HS-27A (cell line): Measurements from ENCODE around the gene TM7SF2.

ENCODE experiments used
- DNase-seq: peaks from one replicate; pipeline ENCODE4 v3.0.0-alpha.2; 2012; ENCODE audit warnings: low read depth, missing footprints

Gene TM7SF2

DNA sequence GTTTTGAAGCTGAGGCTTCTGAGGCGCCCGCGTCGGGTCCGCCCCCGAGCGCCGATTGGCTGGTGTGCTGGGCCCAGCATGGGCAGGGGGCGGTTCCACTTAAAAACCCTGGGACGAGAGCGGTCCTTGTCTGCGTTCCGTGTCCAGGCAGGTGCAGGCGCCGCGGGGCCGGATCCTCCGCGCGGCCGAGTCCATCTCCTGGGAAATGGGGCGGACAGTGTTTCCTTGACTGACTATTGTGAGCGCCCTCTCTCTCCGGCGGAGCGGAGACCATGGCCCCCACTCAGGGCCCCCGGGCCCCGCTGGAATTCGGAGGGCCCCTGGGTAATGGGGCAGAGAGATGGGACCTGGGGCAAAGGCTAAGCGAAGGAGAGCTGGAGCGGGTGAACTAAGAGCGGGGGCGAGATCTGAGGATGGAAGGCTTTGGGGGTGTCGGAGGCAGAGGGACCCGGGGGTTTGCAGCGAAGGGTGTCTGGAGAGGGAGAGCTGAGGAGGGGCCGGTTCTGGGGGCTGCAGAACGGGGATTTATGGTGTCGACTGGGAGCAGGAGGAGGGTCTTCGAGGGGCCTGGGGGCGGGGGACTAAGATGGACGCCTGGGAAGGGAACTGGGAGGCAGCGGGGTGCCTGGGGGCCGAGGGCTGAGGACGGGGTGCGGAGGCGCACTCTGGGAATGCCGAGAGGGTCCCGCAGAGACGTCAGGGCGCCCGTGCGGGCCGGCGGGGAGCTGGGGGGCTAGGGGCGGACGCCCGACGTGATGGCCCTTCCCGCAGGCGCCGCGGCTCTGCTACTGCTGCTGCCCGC, at the start of gene TM7SF2:
Gene TM7SF2 (plus strand): TSS at position 129 of the 802 bp plus-strand sequence. CDS start 144 bp downstream, at position 273.
- no peak for DNase-seq

DNA sequence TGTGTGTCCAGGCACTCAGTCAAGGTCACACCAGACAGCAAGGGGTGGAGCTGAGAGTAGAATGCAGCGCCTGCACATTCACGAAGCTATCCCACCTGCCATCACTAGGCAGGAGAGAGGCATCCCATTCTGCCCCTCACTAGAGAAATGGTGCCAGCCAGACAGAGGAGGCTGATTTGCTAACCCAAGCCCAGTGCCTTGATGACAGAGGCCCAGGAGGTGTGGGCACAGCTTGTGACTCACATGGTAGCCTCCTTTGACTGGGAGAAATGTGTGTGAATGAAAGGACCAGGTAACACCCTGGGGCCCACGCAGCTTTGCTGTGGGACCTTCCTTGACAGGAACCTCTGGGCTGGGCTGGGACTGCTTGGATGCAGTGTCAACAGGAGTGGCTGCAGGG, 48.1 kb upstream of the TM7SF2 start:
- DNase-seq, result no peak

DNA sequence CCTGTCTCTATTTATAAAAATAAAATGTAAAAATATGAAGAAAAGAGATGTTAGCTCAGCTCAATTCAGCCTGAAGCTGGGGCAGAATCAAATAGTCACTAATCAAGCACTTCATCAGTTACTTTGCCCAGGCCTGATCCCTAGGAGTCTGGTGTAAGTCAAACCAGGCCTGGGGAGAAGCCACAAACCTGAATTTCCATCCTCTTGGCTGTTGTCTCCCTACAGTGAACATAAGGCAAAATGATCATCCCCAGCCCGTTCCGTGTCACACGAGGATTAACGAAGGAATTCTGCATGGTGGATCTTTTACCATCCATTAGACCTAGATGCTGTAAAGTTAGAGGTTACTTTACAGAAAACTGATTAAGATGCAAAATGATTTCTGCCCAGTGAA, 46.8 kb upstream of the TM7SF2 start:
- no peak for DNase-seq

DNA sequence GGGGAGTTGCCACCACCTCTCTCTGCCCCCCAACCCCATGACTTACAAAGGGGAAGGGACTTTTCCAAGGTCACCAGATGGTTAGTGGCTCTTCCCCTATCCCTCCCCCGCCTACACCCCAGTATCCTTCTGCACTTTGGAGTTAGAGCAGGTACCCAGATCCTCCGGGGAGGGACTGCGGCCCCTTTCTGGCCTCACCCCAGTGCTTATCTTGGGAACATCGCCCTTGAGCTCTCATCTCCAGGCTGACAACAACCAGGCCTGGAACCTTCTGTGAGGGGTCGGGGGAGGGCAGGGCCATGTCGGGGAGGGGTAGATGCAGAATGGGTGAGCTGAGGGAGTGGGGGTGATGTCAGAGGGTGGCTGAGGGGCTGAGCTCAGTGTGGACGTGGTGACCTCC, 45.8 kb upstream of the TM7SF2 start:
- no peak for DNase-seq

DNA sequence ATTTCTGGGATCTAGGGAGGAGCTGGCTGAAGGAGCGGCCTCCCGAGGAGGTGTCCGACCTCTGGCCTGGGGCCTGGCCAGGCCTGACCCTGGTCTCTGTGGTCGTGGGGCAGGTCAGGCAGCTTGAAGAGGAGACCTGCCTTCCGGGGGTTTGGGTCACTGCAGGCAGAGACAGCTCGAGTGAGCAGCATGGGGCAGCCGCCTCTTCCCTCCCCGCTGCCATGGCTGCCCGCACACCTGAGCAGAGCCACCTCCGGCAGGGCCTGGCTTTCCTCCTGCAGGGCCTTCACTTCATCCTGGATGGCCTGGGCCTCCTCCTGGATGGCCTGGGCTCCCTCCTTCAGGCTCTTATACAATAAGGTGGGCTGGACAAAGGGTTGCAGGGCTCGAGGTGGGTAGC, 45.4 kb upstream of the TM7SF2 start:
- DNase-seq, result no peak

DNA sequence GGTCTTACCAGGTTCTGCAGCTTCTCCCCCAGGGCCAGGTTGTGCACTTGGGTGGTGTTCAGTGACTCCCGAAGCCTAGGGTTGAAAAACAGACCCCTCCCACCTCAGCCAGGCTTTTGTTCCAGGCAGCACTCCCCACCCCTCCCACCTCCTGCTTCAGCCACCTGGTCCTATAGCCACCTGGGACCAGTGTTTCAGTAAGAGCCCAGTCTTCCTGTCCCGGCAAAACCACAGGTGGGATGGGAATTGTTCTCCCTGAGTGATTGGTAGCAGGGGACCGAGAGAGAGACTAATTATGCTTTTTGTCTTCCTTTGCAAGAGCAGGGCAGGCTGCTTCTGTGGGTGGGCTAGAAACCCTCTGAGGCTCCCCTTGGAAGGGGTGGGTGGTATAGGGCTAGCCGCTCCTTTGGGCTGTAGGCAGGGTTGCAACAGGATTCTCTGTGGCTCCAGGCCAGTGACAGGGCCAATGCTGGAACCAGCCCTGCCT, 44.8 kb upstream of the TM7SF2 start:
- no peak for DNase-seq

DNA sequence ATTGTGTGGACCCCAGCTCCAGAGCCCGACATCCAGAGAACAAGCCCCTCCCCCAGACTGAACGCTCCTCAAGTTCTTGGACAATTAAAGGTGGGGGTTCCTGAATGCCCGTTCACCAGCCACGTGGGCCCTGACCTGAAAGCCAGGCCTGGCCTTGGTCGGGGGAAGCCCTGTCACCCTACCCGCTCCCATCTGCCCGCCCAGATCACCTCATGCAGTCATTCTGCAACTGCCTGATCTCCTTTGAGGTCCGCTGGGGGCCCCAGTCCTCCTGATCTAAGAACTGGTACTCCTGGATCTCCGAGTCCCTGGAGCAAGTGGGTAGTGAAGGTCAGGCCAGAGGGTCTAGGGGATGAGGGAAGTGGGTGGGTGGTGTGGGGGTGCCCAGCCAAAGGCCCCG, 44.2 kb upstream of the TM7SF2 start:
- DNase-seq, result no peak

DNA sequence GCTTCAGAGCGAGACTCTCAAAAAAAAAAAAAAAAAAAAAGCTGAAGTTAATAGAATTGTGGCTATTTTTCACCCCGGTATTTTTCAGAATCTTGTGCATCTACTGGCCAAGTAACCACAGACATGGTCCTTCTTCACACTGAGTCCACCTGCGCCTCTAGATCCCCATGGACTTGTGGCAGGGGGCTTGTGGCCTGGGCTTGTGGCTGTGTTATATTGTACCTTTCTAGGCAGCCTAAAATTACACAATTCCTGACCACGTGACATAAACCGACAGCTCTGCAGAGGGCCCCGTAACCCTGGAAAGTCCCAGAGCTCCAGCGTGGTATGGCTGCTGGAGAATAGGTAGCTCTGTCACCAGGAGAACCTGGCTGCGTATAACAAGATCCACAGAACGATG, 42.5 kb upstream of the TM7SF2 start:
- no peak for DNase-seq

DNA sequence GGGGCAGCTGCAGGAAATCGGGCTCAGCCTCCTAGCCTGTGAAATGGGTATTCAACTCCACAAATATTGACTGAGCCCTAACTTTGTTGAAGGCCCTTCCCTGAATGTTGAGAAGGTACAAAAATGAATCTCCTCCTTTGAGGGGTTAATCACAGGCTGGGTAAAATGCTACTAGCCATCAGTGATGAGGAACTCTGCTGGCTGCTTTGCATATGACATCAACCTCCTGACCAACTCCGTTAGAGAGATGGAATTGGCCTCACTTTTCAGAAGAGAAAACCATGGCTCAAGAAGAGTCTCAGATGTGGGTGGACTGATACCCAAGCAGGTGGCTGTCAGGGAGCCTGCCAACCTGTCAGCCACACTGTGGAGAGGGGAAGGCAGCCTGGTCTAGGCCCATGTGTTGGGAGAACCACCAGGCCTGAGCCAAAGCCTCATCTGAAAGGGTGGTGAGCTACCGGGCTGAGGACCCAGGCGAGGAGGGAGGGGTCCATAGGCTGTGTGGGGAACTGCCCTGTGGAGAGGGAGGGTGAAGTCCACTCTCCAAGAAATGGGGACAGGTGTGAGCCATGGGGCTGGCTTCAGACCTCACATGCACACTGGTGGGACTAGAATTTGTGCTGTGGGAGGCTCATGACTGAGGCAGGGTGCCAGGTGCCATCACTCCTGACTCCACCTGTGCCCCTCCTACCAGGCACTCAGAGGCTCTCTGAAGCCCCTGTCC, 39.6 kb upstream of the TM7SF2 start:
- DNase-seq, result no peak

DNA sequence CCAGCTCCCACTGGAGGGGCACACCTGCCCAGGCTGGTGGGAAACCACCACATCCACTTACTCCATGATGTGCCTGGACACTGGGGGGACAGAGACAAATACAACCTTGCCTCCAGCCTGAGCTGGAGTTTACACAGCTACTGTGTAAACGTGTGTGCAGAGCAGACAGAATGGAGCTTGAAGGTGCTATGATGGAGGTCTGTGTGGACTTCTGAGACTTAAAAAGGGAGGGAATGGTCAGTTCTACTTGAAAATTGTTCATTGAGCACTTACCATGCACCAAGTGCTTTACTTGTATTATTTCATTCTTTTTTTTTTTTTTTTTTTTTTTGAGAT, 39.1 kb upstream of the TM7SF2 start:
- DNase-seq, result no peak

DNA sequence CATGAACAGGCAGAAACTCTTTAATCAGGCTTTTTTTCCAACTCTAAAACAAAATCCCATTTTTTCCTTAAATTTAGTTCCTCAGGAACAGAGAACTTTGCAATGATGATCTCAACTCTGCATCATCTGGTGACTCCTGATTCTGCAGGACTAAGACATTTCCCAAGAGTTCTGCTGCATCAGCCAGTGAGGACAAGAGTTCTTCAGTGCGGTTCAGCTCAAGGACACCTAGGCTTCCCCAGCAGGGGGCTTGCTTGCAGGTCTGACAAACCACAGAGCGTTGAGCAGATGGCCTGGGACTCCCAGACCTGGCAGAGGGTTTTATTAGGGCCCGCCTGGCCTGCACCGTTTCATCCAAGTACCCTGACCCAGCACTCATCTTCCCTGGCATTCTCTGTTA, 34.2 kb upstream of the TM7SF2 start:
- no peak for DNase-seq

DNA sequence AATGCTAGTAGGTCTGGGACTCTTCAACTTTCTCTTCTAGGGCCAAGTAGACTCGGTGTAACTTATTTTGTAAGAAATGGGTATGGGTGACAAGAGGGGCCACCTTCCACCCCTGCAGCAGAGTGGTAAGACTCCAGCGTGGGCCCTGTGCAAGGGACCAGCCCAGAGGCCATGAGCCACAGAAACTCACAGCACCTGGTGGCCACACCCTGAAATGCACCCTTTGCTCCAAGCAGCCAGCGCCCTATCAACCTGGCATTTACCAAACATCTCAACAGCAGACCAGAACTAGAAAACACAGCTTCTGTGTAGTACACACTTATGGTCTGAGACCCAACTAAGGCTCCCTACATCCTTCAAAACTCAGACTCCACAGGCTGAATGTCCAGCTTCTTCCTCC, 33.5 kb upstream of the TM7SF2 start:
- DNase-seq, result no peak

DNA sequence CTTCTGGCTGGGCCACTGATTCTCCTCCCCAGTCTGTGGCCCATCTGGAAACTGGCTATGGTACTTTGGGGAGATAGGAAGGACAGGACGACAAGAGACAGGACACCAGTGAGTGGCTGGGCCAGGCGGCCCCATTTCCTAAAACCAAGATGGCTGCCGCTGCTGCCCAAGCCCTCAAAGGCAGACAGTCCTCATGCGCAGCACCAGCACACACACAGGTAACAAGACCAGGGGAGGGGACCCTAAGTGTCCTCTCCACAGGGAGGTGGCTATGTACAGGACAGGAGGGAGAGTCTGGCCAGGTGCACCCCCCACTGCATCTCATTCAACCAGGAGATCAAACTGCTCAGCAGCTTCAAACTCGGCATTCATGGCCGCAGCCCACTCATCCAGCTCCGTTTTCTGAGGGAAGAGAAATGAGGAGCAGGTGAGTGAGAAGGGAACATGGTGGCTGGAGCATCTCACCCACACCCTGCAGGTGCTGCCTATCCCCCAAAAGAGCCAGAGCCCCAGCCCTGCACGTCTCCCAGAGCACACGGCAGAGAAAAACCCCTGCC, 32.8 kb upstream of the TM7SF2 start:
- DNase-seq, result no peak

DNA sequence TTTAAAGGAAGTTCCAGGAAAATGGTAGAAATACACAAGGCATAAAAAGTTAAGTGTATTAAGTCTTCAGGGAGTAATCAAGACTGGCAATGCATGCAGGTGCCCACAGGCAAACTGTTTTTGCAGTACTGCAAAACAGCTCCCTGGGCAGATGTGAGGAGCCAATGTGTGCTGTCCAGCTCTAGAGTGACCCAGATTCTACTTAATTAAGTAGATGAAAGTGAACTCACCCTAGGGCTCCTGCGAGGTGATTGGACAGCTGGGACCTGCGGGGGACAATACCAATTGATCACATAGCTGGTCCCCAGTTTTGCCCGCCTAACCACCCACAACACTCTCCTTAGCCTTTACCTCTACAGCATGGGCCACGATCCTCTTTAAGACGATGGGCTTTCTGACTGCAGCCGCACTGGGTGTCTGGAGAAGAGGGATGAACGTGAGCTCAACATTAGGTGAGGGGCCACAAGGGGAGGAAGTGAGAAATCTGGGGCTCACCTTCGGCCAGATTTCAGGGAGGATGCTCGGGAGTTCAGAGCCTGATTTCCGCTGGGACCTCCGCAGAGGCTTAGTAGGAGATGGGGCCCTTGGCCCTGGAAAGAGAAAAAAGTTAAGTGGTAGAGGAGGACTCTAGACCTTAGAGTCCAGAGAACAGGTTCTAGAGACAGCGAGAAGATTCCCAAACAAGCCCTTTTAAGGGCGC, 28.4 kb upstream of the TM7SF2 start:
- DNase-seq, result no peak

DNA sequence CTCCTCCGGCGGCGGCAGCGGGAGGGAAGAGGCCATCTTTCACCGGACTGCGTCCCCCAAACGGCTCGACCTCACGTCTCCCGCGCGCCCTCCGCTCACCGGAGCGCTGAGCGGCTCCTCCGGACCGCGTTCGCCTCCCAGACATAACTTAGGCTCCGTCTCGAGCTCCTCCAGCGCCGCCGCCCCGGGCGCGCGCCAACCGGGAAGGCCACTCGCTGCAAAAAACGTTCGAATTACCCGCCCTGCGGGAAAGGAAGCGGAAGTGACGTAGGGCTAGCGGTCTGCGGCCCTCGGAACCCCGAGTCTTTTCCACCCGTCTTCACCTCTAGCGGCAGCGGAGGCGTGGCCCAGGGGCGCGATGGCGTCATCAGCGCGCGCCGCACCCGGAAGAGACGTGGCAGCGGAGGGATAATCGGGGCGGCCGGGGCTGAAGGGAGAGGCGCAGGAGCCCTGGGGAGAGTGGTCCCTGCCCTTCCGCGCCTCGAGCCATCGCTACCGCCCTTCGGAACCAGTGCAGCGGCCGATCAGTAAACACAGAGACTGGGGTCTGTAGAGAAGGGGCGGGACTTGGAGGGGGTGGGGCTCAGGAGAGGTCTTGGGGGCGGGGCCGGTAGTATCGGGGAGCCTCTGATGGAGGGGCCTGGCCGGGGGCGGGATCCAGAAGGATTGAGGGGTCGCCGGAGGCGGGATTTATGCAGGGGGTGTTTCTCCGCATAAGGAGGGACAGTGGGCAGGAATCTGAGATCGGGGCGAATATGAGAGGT, 27.7 kb upstream of the TM7SF2 start, which contains the start of the genes CDCA5 and ZFPL1:
Gene CDCA5 (minus strand): TSS at position 207 of the 764 bp plus-strand sequence. CDS start 62 bp downstream, at position 145.
Gene ZFPL1 (plus strand): TSS at position 389 of the 764 bp plus-strand sequence. CDS start 477 bp downstream, outside the sequence.
- DNase-seq, result peak; percentile 87

DNA sequence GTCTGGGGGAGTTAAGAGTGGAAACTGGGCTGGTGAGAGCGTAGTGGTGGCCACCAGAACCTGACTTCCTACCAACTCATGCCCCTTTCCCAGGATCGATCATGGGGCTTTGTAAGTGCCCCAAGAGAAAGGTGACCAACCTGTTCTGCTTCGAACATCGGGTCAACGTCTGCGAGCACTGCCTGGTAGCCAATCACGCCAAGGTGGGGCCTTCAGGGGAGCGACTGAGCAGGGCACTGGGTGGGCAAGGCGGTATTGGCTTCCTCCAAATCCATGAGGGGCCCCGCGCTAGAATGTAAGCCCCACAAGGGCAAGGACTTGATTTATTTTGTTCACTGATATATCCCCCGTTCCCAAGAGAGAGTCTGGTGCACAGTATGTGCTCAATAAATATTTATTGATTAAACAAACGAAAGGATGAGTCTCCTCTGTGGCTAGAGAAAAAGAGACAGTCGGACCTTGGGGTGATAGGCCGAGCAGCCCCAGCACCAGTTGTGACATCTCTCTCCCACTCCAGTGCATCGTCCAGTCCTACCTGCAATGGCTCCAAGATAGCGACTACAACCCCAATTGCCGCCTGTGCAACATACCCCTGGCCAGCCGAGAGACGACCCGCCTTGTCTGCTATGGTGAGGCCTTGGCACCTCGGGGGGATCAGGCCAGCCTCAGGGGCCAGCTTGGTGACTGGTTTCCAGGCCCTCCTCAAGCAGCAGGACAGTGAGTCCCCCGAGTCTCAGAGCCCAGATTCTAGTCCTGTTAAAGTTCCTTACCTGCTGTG, 26.9 kb upstream of the TM7SF2 start:
- no peak for DNase-seq

DNA sequence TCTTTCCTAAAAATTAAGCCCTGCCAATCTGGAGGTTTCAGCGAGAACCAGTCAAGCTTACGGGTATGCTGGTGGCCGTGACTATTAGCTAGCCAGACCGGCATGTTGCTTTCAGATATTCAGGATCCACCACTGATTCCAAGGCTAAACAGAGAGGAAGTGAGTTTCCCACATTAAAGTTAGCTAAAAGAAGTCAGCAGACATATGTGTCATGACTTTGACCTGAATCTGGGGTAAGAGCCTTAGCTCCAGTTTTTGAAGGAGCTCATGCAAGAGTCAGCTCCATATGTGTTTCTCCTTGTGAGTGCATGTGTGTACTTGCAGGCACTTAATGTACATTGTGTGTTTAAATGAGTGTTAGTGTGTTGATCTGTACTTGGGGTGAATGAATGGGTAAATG, 26.2 kb upstream of the TM7SF2 start:
- no peak for DNase-seq

DNA sequence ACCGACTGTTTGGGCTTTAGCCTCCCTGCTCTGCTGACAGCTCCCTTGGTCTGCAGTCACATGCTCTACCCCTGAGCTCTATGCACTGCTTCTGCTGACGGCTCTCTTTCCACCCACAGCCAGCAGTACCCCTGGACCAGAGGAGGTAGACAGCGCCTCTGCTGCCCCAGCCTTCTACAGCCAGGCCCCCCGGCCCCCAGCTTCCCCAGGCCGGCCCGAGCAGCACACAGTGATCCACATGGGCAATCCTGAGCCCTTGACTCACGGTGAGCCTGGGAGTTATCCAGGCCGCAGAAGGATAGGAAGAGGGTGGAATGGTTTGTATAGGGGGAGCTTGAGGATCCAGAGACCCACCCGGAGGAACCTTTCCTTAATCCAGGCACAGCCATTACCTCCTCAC, 24.9 kb upstream of the TM7SF2 start:
- DNase-seq, result no peak

DNA sequence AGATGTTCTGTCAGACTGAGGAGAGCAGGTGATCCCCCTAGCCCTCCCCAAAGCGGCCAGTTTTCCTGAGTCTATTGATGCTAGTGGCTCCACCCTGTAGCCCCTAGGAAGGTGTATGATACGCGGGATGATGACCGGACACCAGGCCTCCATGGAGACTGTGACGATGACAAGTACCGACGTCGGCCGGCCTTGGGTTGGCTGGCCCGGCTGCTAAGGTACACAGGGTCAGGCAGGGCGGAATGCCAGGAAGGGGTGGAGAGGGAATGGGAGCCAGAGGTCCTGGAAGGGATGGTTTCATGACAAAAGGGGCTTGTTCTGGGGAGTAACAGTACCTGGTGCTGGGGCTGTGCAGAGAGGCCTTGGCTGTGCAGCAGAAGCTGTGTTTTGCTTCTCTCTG, 24.5 kb upstream of the TM7SF2 start:
- DNase-seq, result no peak

DNA sequence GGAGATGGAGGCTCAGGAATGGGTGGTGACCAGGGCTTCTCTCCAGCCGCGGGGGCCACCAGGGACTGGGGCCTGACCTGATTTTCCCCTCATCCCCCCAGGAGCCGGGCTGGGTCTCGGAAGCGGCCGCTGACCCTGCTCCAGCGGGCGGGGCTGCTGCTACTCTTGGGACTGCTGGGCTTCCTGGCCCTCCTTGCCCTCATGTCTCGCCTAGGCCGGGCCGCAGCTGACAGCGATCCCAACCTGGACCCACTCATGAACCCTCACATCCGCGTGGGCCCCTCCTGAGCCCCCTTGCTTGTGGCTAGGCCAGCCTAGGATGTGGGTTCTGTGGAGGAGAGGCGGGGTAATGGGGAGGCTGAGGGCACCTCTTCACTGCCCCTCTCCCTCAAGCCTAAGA, 23.8 kb upstream of the TM7SF2 start:
- no peak for DNase-seq

DNA sequence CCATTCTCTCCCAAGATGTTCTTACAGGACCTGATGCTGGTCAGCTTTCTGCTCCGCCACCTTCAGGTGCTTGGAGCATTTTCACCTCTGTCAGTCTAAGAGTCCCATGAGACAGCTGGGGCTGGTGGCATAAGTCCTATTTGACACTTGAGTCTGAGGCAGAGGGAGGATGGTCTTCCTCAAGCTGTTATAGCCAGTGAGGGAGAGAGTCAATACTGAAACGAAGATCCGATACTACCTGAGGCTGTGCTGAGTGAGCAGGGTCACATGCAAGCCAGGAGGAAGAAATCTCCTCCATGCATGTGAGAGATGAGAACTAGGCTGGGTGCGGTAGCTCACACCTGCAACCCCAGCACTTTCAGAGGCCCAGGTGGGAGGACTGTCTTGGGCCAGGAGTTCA, 22.1 kb upstream of the TM7SF2 start:
- no peak for DNase-seq
